Esophagus muscularis mucosa (tissue), 3 donors: ENCODE data around the gene CTAG1B.

Experiments
- CTCF ChIP-seq, 3 experiments: fragments of 200-600 bp in 2 of 3; fragments of 450-650 bp in 1 of 3; sonication (generic) in 2 of 3; IDR thresholded peaks; one replicate each; pipeline ENCODE4 v1.5.1; 2017 to 2019; ENCODE audit warnings: antibody characterized with exemption in 3 of 3, mild to moderate bottlenecking in 2 of 3, moderate library complexity in 1 of 3
- POLR2A ChIP-seq: fragments of 450-650 bp; IDR thresholded peaks from one replicate; pipeline ENCODE4 v1.6.1; 2017; ENCODE audit warnings: antibody characterized with exemption, moderate library complexity, mild to moderate bottlenecking, low read depth
- POLR2AphosphoS5 ChIP-seq, 2 donors: sonication (generic); formaldehyde crosslinking; IDR thresholded peaks; one replicate each; pipeline ENCODE4 v1.6.1; 2017; ENCODE audit warnings: antibody characterized with exemption in 2 of 2

GRCh38 chrX:154657226-154657805 lies 38.2 kb upstream of the CTAG1B start:
- TF ChIP-seq CTCF (IDR thresholded peaks at IDR 0.05) (no peak), POLR2AphosphoS5 (IDR thresholded peaks at IDR 0.05) (no peak), POLR2A (no peak)
